ENCODE data around the gene APOM.

The APOM gene

DNA sequence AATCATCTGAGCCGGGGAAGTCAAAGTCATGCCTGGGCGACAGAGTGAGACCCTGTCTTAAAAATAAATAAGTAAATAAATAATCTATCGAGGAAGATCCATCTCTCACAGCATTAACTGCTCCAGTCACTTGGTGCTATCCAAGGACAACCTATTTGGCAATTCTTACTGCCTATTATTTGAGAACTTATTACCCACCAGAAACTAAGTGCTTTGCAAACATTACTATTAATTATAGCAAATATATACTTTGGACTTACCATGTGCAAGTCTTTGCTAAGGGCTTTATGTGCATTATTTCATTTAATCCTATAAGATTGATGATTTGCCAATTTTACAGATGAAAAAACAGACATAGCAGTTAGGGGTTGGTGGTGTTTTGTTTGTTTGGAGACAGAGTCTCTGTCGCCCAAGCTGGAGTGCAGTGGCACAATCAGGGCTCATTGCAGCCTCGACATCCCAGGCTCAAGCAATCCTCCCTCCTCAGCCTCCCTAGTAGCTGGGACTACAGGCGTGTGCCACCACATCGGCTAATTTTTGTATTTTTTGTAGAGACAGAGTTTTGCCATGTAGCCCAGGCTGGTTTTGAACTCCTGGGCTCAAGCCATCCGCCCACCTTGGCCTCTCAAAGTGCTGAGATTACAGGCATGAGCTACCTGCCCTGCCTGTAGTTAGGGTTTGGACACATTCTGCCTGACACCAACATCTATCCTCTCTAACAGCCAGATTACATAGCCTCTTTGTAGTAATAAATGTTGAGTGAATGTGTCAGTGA lies 933 bp upstream of the APOM start:
- in situ Hi-C loops (cut with HindIII; ENCODE audit: low sequenced_read_pairs), result no loop called here

DNA sequence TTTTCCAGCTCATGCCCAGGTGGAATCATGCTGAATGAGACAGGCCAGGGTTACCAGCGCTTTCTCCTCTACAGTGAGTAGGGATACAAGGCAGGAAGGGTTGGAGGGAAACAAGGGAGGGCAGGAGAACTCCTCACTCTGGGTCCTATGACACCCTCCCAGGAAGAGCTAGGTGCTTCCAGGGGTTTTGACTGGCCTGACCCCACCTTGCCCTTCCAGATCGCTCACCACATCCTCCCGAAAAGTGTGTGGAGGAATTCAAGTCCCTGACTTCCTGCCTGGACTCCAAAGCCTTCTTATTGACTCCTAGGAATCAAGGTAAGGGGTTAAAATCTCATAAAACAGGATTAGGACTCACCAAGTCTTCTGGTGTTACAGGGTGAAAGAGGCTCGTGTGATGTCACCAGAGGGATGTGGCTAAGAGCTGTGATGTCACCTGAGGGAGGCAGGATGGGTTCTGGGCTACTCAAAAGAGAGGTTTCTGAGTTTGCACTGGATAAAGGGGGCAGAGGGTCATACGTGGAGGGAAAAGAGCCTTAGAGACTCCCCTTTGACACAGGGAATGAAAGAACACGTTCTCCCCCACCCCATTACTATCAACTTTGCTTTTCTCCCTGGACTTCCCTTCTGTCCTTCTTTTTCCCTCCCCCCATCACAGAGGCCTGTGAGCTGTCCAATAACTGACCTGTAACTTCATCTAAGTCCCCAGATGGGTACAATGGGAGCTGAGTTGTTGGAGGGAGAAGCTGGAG lies 1.9 kb downstream of the APOM start:
- in situ Hi-C loops (cut with HindIII; ENCODE audit: low sequenced_read_pairs), result no loop called here

DNA sequence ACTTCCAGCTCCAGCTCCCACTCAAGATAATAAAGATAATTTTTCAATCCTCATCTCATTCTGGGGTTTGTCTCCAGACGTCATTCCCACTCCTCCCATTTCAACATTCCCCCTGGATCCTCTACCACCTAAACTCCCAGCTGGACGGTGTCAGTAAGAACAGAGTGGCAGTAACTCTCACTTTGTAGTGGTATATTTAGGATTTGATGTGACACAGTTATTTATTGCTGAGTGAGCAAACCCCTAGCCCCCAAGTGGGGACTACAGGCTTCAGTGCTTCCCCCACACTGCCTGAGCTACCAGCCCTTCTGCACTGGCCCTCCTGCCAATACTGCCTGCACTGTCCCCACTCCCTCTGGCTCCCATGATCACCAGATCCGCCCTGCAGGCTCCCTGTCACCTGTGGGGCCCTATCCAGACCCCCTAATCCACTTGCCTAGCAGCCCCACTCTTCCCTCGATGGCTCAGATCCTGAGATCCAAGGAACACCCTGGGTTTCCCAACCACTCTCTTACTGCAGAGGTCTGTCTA lies 2.5 kb downstream of the APOM start:
- in situ Hi-C loops (cut with HindIII; ENCODE audit: low sequenced_read_pairs), result no loop called here

DNA sequence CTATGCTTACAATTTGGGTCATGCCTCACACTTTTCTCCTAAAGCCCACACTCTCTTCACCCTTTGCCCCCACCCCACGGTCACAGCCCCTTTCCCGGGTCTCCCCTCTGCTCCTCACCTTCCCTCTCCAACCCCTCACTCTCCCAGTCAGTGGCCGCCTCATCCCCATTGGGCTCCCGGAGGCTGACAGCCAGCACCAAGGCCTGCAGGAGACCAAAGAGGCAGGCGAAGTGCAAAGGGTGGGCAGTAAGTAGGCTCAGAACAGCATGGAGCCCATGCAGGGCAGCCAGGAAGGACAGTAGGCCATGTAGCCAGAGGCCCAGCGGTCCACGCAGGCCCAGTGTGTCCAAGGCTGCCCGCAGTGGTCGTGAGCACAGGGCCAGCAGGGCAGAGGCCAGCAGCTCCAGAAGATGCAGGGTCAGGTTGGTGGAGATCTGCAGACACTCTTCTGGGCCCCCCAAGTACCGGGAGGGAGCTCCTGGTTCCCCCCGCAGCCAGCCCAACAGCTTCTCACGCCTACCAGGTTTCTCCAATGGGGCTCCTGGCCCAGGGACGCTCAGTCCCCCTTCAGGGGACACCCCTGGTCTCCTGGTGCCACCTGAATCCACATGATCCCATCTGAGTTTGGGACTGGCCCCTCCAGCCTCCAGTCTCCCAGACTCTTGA lies 3.4 kb downstream of the APOM start:
- in situ Hi-C loops (cut with HindIII; ENCODE audit: low sequenced_read_pairs), result no loop called here

DNA sequence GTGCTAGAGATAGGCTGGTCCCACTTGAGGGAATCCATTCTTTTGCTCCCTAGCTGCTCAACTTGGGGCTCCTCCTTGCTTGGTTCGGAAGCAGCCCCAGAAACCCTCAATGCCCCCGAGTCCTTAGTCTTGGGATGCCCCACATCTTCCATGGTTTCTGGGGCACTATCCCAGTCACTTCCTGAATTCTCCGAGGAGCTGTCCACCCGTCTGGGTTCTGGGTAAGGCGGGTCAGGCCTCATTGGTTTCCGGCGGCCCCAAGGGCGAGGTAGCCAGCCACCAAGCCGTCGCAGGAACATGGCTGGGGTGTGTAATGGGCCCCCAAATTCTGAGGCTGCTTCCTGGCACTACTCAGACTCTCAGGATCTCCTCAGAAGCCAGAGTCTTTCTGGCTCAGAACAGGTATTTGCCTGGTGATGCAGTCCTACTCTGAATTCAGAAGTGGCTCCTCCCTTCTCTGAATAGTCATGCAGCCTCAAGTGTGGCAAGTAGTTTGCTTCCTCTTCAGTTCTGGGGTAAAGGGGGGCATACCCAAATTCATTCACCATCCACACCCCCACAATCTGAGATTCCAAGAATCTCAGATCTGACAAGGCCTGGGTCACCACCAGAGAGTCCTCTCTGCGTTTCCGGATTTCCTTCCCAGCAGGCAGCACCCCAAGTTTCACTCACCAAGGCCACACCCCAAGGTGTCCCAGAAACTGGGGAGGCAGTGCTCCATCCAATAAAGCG lies 4.1 kb downstream of the APOM start:
- in situ Hi-C loops (cut with HindIII; ENCODE audit: low sequenced_read_pairs), result no loop called here

DNA sequence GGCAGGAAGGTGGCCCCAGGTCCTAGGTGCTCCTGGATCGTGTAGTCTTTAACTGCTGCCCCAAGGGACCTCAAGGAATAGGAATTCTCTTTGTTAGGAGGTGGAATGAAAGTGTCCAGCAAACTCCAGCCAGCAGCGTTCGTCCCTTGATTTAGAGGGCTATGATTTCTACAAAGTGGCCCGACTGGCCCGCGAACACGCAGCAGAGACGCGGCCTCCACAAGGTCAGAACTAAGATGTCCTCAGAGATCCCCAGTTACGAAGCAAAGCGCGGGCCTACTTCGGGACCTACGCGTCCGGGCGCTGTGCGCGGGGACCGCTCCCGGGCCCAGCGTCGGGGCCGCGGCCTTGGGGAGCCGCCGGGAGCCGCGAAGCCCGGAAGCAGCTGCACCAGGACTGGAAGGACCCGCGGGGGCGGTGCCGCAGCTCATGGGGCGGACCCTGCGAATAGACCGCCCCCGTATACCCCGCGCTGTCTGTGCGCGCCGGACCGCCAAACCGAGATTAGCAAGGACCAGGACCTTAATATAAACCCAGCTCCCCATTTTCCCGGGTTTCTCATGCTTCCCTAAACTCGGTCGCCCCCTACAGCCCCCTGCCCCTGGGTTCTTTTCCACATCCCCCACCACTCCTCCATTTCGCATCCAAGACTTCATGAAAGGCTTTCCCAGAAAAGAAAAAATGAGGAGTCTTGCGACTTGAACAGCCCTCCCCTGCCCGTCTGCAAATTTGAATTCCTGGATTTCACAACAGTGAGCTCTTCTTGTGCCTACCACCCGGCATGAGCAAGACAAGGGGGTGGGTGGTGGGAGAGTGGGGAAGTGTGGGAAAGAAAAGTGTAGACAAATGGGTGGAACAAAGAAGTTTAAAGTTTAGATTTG lies 4.9 kb downstream of the APOM start, which contains the start of gene C6orf47:
Gene C6orf47 (minus strand): TSS at position 398 of the 881 bp plus-strand sequence. CDS start 831 bp downstream, outside the sequence.
- in situ Hi-C loops (cut with HindIII; ENCODE audit: low sequenced_read_pairs), result no loop called here

DNA sequence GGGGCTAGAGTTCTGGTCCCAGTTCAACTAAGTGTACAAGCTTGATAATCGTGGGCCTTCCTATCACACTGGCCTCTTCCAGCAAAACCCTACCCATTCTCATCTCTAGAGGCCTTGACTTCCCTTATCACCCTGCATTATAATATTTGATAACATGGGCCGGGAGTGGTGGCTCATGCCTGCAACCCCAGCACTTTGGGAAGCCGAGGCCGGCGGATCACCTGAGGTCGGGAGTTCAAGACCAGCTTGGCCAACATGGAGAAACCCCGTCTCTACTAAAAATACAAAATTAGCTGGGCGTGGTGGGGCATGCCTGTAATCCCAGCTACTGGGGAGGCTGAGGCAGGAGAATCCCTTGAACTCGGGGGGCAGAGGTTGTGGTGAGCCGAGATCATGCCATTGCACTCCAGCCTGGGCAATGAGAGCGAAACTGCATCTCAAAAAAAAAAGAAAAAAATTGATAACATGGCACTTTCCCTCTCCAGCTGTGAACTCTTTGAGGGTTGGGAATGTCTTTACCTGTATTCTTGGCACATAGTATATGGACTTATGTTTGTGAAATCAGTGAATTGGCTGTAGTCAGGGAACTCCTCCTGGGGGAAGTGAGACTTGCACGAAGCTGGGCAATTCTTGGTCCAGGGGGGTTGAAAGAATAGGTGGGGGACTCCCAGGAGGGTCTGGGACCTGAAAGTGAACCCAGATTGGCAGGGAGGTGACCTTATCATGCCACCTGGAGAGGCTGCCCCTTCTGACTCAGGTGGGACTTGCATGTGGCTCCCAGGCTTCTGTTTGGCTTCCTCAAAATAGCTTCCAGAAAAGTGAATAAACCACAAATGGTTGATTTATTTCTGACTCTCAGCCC lies 5.8 kb downstream of the APOM start:
- in situ Hi-C loops (cut with HindIII; ENCODE audit: low sequenced_read_pairs), result no loop called here

DNA sequence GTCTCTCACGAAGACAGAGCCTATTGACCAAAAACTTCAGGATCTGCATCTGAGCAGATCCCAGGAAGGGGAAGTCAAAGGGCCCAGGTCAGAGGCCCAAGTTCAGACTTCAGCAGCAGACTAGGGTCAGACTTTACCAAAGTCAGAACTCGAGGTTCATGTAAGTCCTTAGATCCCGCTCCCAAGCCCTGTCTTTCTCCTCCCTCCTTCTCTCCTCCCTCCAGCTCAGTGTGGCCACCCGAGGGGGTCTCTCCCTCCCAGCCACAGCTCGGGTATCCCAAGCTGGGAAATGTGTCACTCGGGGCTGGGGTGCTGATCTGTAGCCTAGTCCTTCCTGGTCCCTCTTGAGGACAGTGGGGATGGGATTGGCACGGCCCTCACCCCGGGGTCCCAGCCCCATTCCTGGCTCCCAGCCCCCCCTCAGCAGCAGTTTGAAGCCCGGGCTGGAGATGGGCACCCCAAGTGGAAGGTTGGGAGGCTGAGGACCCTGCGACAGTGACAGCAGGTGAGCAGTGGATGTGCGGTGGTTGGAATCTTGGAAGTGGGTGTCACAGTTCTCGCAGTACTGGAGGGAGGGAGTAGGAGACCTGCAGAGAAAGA lies 6.5 kb downstream of the APOM start:
- in situ Hi-C loops (cut with HindIII; ENCODE audit: low sequenced_read_pairs), result no loop called here

DNA sequence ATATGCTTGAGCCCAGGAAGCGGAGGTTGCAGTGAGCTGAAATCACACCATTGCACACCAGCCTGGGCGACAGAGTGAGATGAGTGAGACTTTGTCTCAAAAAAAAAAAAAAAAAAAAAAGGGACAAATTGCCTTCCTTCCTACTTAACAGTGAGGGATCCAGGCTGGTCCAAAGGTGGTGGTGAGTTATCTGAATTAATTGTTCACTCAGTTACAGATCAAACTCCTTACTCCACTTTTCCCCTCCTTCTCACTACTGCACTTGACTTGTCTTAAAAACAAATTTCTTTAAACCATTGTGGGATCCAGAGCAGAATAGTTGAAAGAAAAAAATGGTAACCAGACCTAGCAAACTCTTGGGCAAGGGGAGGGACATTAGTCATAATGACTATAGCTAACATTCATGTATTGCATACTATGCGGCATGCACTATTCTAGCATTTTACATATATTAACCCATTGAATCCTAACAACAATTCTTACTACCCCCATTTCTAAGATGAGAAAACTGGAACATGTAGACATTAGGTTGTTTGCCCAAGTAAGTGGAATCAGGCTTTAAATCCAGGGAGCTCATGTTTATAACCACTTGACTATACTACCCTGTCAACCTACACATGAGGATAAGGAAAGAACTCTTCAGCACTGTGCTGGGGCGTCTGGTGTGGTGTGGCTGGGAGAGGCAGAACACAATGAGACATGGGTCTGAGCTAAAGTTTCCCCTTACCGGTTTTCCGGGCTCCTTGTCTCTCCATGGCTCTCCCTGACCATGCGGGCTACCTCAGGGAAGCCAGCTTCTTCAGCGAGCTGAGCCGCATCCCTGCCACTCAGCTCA lies 7.6 kb downstream of the APOM start:
- in situ Hi-C loops (cut with HindIII; ENCODE audit: low sequenced_read_pairs), result no loop called here

DNA sequence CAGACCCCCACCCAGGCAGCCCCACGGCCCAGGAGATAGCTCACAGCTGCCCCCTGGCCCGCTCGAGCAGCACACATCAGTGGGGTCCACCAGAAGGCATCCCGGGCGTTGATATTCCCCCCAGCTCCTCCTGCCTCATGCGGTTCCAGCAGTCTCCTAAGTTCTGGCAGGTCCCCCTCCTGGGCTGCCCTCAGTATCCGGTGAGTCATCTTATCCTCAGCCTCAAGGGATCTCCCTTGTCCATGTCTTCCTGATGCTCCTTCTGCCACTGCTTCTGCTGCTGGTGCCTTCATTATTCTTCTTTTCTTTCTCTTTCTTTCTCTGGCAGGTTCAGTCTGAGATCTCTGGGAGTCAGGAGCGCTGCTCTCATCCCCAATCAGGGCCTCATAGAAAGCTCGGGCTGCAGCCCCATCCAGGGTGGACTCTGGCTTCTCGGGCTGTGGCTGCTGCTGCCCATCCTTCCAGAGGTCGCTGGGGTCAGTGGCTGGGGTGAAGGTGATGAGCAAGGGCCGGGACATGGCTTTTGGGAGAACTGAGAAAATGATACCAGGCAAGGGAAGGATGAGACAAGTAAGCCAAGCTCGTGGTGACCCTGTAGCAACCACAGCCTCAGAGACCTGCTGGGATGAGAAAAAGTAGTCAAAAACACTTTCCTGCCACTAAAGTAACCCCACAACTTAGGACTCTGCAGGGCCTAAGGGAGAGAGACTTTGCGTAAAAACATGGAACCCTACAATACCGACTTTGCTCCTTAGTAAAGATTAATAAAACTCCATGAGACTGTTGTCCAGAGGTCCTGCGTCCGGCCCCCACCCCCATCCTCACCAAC lies 8.5 kb downstream of the APOM start:
- in situ Hi-C loops (cut with HindIII; ENCODE audit: low sequenced_read_pairs), result no loop called here

DNA sequence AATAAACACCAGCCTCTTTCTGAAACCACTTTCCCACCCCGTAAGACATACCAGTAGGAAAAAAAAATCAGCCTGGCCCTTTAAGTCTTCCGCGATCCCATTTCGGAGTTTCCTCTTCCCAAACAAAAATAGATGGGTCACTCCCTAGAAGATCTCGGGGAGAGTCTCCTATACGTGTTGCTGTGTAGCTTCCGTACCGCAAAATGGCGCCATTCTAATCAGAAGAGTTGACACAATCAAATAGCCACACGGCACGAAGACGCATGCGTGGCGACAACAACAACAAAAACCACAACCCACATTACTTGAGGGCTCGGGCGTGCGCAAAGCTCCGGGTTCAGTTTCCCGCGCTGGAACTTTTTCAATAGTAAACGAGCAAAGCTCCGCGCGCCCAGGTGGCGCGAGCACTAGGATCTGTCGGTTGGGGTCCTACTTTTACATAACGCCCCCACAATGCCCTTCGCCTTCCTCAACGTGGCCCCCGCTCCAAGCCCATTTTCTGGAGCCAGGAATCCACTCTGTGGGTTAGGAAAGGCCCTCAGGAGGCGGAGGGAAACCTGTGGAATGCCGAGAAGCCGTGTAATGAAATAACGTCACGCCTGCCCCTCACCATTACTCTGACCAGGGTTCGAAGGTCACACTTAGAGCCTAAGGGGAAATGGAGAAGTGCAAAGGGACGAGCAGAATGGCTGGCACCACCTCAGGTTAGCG lies 9.3 kb downstream of the APOM start, which contains the start of gene GPANK1:
Gene GPANK1 (minus strand): TSS at position 208 of the 711 bp plus-strand sequence. CDS start 519 bp downstream, outside the sequence.
- in situ Hi-C loops (cut with HindIII; ENCODE audit: low sequenced_read_pairs), result no loop called here

DNA sequence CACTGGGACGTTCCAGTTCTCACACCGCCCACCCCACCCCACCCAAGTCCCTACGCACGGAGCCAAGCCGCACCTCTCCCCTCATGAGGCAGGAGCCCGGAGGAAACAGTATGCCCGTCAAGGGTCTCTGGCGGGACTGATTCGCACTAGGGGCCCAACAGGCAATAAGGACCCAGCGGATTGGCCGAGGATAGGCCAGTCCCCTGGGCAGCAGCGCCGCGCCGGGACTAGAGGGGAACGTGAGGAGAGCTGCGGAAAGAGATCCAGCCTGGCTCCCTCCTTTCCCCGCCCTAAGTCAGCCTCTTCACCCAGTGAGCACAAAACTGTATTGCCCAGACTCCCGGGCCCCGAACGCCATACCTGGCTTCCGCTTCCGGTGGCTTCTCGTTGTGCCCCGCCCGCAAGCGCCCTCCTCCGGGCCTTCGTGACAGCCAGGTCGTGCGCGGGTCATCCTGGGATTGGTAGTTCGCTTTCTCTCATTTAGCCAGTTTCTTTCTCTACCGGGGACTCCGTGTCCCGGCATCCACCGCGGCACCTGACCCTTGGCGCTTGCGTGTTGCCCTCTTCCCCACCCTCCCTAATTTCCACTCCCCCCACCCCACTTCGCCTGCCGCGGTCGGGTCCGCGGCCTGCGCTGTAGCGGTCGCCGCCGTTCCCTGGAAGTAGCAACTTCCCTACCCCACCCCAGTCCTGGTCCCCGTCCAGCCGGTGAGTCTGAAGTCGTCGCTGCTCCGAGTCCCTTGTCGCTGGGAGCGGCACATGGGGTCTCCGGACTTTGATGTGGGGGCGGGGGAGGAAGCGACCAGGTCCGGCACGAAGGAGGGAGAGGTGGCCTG lies 10.0 kb downstream of the APOM start, which contains the start of gene CSNK2B:
Gene CSNK2B (plus strand): TSS at position 580 of the 836 bp plus-strand sequence. CDS start 752 bp downstream, outside the sequence.
- in situ Hi-C loops (cut with HindIII; ENCODE audit: low sequenced_read_pairs), result no loop called here

DNA sequence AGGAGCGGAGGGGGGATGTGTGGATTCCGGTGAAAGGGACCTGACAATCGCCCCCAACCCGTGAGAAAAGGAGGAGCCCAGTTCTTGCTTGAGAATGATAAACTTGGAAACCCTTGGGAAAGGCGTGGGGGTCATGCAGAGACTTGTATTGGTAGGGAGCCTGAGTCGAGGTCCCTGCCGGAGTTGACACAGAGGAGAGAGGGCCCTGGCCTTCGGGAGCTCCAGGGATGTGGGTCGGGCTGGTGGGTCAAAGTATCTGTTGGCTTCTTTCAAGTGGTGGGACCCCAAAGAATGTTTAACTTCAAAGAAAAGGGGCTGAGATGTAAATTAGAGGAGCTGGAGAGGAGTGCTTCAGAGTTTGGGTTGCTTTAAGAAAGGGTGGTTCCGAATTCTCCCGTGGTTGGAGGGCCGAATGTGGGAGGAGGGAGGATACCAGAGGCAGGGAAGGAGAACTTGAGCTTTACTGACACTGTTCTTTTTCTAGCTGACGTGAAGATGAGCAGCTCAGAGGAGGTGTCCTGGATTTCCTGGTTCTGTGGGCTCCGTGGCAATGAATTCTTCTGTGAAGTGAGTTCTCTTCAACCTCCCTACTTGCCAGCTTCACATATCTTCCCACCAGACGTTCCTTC lies 10.8 kb downstream of the APOM start:
- in situ Hi-C loops (cut with HindIII; ENCODE audit: low sequenced_read_pairs), result no loop called here

DNA sequence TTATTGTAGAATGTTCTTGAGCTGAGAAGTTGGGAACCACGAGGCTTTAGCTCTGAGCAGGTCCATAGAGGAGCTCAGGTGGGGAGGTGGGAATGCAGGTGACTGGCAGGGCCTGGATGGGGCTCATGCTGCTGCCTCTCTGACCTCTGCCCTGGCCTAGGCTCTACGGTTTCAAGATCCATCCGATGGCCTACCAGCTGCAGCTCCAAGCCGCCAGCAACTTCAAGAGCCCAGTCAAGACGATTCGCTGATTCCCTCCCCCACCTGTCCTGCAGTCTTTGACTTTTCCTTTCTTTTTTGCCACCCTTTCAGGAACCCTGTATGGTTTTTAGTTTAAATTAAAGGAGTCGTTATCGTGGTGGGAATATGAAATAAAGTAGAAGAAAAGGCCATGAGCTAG lies 14.0 kb downstream of the APOM start, which contains the start of gene LY6G5B:
Gene LY6G5B (plus strand): TSS at position 301 of the 400 bp plus-strand sequence. CDS start 975 bp downstream, outside the sequence.
- in situ Hi-C loops (cut with HindIII; ENCODE audit: low sequenced_read_pairs), result no loop called here

Data from DLD1 (cell line).